SU-DHL-6 (cell line): ENCODE data around the gene MORN5.

Experiments used
- EZH2phosphoT487 ChIP-seq: fragments of 200-600 bp; sonication (generic), shearing (Covaris generic); conservative IDR thresholded peaks from 2 replicates; pipeline ENCODE4 v1.6.1; 2018; ENCODE audit warnings: mild to moderate bottlenecking, antibody characterized with exemption, low read length, moderate library complexity, mixed read lengths
- TF ChIP-seq, protein P1 (sequence below): fragments of 200-600 bp; sonication (generic); IDR thresholded peaks from one replicate; pipeline ENCODE4 v1.5.1; 2017; ENCODE audit warnings: antibody characterized with exemption, mild to moderate bottlenecking, low read length, moderate library complexity; ENCODE audit not compliant: insufficient read depth, poor library complexity, severe bottlenecking

DNA sequence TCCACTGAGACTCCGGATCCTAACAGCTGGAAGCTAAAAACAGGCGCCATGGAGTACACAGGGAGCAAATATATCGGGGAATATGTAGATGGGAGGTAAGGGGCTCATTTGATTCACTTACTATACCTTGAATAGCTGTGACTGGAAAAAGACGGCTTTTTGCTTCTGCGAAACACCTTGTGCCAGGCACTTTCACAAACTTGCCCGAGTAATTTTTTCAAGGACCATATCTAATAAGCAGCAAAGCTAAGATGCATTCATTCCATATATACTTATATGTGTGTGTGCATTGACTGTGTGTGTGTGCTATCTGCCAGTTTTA, 178 bp downstream of the MORN5 start:
- TF ChIP-seq, protein P1, sequence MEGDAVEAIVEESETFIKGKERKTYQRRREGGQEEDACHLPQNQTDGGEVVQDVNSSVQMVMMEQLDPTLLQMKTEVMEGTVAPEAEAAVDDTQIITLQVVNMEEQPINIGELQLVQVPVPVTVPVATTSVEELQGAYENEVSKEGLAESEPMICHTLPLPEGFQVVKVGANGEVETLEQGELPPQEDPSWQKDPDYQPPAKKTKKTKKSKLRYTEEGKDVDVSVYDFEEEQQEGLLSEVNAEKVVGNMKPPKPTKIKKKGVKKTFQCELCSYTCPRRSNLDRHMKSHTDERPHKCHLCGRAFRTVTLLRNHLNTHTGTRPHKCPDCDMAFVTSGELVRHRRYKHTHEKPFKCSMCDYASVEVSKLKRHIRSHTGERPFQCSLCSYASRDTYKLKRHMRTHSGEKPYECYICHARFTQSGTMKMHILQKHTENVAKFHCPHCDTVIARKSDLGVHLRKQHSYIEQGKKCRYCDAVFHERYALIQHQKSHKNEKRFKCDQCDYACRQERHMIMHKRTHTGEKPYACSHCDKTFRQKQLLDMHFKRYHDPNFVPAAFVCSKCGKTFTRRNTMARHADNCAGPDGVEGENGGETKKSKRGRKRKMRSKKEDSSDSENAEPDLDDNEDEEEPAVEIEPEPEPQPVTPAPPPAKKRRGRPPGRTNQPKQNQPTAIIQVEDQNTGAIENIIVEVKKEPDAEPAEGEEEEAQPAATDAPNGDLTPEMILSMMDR, result no peak
- TF ChIP-seq EZH2phosphoT487, result no peak
